CD4-positive, alpha-beta T cell treated with Interleukin-21 for 1 hour (primary cell): ENCODE data around the gene ITPR2.
"Not testable (repeated sequence)": the region's sequence is repeated elsewhere in the genome, so short reads cannot be mapped to it uniquely, and the experiment has no call there.

Experiments
- DNase-seq: peaks from one replicate; pipeline ENCODE4 v3.0.0-alpha.2; 2020

ITPR2 gene

GRCh38 chr12:26430596-26430995 is 402.4 kb downstream of the ITPR2 start:
- DNase-seq: not testable (repeated sequence)

GRCh38 chr12:26429070-26429691 is 403.8 kb downstream of the ITPR2 start:
- DNase-seq: no peak

- DNase-seq: no peak
Measured at GRCh38 chr12:26428420-26428819, 404.6 kb downstream of the ITPR2 start.

GRCh38 chr12:26426652-26427051 is 406.3 kb downstream of the ITPR2 start:
- no peak for DNase-seq

GRCh38 chr12:26425587-26426260 is 407.3 kb downstream of the ITPR2 start:
- DNase-seq: no peak

GRCh38 chr12:26422839-26423398 is 410.1 kb downstream of the ITPR2 start:
- no peak for DNase-seq

GRCh38 chr12:26416550-26416949 is 416.4 kb downstream of the ITPR2 start:
- DNase-seq: no peak

GRCh38 chr12:26410689-26411088 is 422.3 kb downstream of the ITPR2 start:
- no peak for DNase-seq

- no peak for DNase-seq
Measured at GRCh38 chr12:26406813-26407212, 426.2 kb downstream of the ITPR2 start.

GRCh38 chr12:26406391-26406790 is 426.6 kb downstream of the ITPR2 start:
- DNase-seq: no peak

GRCh38 chr12:26403601-26404000 is 429.4 kb downstream of the ITPR2 start:
- no peak for DNase-seq

GRCh38 chr12:26402648-26403047 is 430.3 kb downstream of the ITPR2 start:
- no peak for DNase-seq

- no peak for DNase-seq
Measured at GRCh38 chr12:26401874-26402273, 431.1 kb downstream of the ITPR2 start.

- DNase-seq: no peak
Measured at GRCh38 chr12:26400627-26401026, 432.4 kb downstream of the ITPR2 start.

GRCh38 chr12:26399381-26399780 is 433.6 kb downstream of the ITPR2 start:
- no peak for DNase-seq

- DNase-seq: no peak
Measured at GRCh38 chr12:26396402-26396801, 436.6 kb downstream of the ITPR2 start.

GRCh38 chr12:26389343-26389742 is 443.7 kb downstream of the ITPR2 start:
- DNase-seq: no peak

GRCh38 chr12:26384536-26384935 is 448.5 kb downstream of the ITPR2 start:
- no peak for DNase-seq

GRCh38 chr12:26383041-26383440 is 450.0 kb downstream of the ITPR2 start:
- no peak for DNase-seq

- DNase-seq: no peak
Measured at GRCh38 chr12:26380897-26381296, 452.1 kb downstream of the ITPR2 start.

GRCh38 chr12:26379777-26380467 is 453.1 kb downstream of the ITPR2 start:
- DNase-seq: no peak

GRCh38 chr12:26378711-26379110 is 454.3 kb downstream of the ITPR2 start:
- DNase-seq: no peak

GRCh38 chr12:26374934-26375680 is 457.9 kb downstream of the ITPR2 start:
- DNase-seq: no peak
